ENCODE measurements around the gene TRAF3. TPM values are rescaled to one million over a fixed set of nuclear protein-coding genes. Genes with fewer than 3 reads are reported as not detected.

The TRAF3 gene
- polyA plus RNA-seq, 1 of the 3 experiments (the other 2 are of a cell fraction), result 17.9 TPM

- no peak overlapping the region for H3K9ac ChIP-seq
- H2AFZ ChIP-seq (ENCODE audit: low read depth), result no peak overlapping the region
- ChIA-PET POLR2A (no interaction called here), CTCF (no interaction called here)
- no peak overlapping the region for H3K4me2 ChIP-seq
- H3K79me2 ChIP-seq (ENCODE audit: insufficient read depth), result no peaks in the 10 kb centered on the region
- TF ChIP-seq RXRA (IDR thresholded peaks at IDR 0.05; ENCODE audit: borderline replicate concordance, low read depth), result no peak
- TF ChIP-seq SIN3A (IDR thresholded peaks at IDR 0.05; ENCODE audit: borderline replicate concordance, low read depth, low read length), result no peak
- TF ChIP-seq FOXJ3 (CRISPR knock-in tag; IDR thresholded peaks at IDR 0.05), result no peak
- no peak for TF ChIP-seq CHD2 (IDR thresholded peaks at IDR 0.05; ENCODE audit: low read length, partially characterized antibody)
- no peak for TF ChIP-seq POLR2AphosphoS5 (IDR thresholded peaks at IDR 0.05; ENCODE audit: low read depth, low read length)
- TF ChIP-seq RCOR1 (IDR thresholded peaks at IDR 0.05; ENCODE audit: low read length), result no peak
- peaks cover 6% of the 10 kb centered on the region; the same call in 1 of the 2 replicates for H4K20me1 ChIP-seq (ENCODE audit: insufficient read depth)
- peaks cover 5% of the 10 kb centered on the region; the same call in 1 of the 2 replicates for H3K27me3 ChIP-seq (ENCODE audit: insufficient read depth)
- H3K9me3 ChIP-seq, result no peaks in the 10 kb centered on the region
- peaks cover 0 to 8% of the 10 kb centered on the region in 2 experiments; a peak in 1 of 4 replicates for H3K4me1 ChIP-seq (ENCODE audit: control insufficient read depth in 1 of 2, insufficient read depth in 2 of 2, low read depth in 1 of 2, low read length in 1 of 2)
- no peaks in the 10 kb centered on the region for H3K9me2 ChIP-seq
- no peaks in the 10 kb centered on the region for H3F3A ChIP-seq (replicated peaks; ENCODE audit: insufficient read depth)
- H3K4me3 ChIP-seq (ENCODE audit: low read depth in 2 of 2, low read length in 1 of 2), result no peak overlapping the region
- DNase-seq, result no peak
- peaks cover 0 to 8% of the 10 kb centered on the region in 2 experiments for H3K36me3 ChIP-seq (replicated peaks in 1 of 2; ENCODE audit: control insufficient read depth in 1 of 2, insufficient read depth in 2 of 2, low read length in 1 of 2)
- H3K27ac ChIP-seq (ENCODE audit: low read depth in 2 of 2, low read length in 1 of 2), result no peak overlapping the region
- 85% methylated on average over 11 of the region's 19 CpGs for WGBS (ENCODE audit: low lambda C conversion rate)
These were observed 150.2 kb downstream of the TRAF3 start for GRCh38 chr14:102927346-102927877.

- no peak for TF ChIP-seq MEF2A (IDR thresholded peaks at IDR 0.05; ENCODE audit: borderline replicate concordance, low read depth)
- no peak for TF ChIP-seq USF2 (IDR thresholded peaks at IDR 0.05; ENCODE audit: borderline replicate concordance, low read depth, low read length)
- no peak for TF ChIP-seq RAD21 (IDR thresholded peaks at IDR 0.05; ENCODE audit: low read length)
- no peak for TF ChIP-seq USF1 (IDR thresholded peaks at IDR 0.05; ENCODE audit: borderline replicate concordance, low read depth)
- TF ChIP-seq EZH2phosphoT487 (IDR thresholded peaks at IDR 0.05; ENCODE audit: borderline replicate concordance, low read depth), result no peak
- TF ChIP-seq POLR2AphosphoS5 (IDR thresholded peaks at IDR 0.05; ENCODE audit: low read depth, low read length), result no peak
- no peak for TF ChIP-seq RXRA (IDR thresholded peaks at IDR 0.05; ENCODE audit: borderline replicate concordance, low read depth)
- TF ChIP-seq RCOR1 (IDR thresholded peaks at IDR 0.05; ENCODE audit: low read length), result no peak
- TF ChIP-seq FOSL2 (IDR thresholded peaks at IDR 0.05; ENCODE audit: borderline replicate concordance, low read depth), result no peak
- TF ChIP-seq SIN3A (IDR thresholded peaks at IDR 0.05; ENCODE audit: borderline replicate concordance, low read depth, low read length), result no peak
- TF ChIP-seq JUND (IDR thresholded peaks at IDR 0.05), result no peak
- TF ChIP-seq FOXJ3 (CRISPR knock-in tag; IDR thresholded peaks at IDR 0.05), result no peak
- TF ChIP-seq MXI1 (IDR thresholded peaks at IDR 0.05; ENCODE audit: low read depth, low read length), result no peak
- TF ChIP-seq EP300 (IDR thresholded peaks at IDR 0.05; ENCODE audit: borderline replicate concordance in 1 of 2, low read depth in 1 of 2, low read length in 1 of 2), result no peak
- no peak for TF ChIP-seq TAF1 (IDR thresholded peaks at IDR 0.05; ENCODE audit: borderline replicate concordance, low read depth, low read length)
- TF ChIP-seq GABPA (IDR thresholded peaks at IDR 0.05; ENCODE audit: low read depth), result no peak
- no peak for TF ChIP-seq RFX5 (IDR thresholded peaks at IDR 0.05; ENCODE audit: low read length)
- no peaks in the 10 kb centered on the region for H3F3A ChIP-seq (replicated peaks; ENCODE audit: insufficient read depth)
- no peak overlapping the region for H3K27ac ChIP-seq (ENCODE audit: low read depth in 2 of 2, low read length in 1 of 2)
- no peaks in the 10 kb centered on the region for H3K79me2 ChIP-seq (ENCODE audit: insufficient read depth)
- peaks cover 5% of the 10 kb centered on the region; the same call in 1 of the 2 replicates for H3K27me3 ChIP-seq (ENCODE audit: insufficient read depth)
- peaks cover 0 to 9% of the 10 kb centered on the region in 2 experiments for H3K36me3 ChIP-seq (replicated peaks in 1 of 2; ENCODE audit: control insufficient read depth in 1 of 2, insufficient read depth in 2 of 2, low read length in 1 of 2)
- no peak overlapping the region for H3K4me3 ChIP-seq (ENCODE audit: low read depth in 2 of 2, low read length in 1 of 2)
- H3K9me3 ChIP-seq, result no peaks in the 10 kb centered on the region
- no peak overlapping the region for H3K4me2 ChIP-seq
- peaks cover 6% of the 10 kb centered on the region; the same call in 1 of the 2 replicates for H4K20me1 ChIP-seq (ENCODE audit: insufficient read depth)
- H3K9me2 ChIP-seq, result no peaks in the 10 kb centered on the region
- ChIA-PET POLR2A (no interaction called here), CTCF (interaction anchor here (0.6 kb wide), 1 partner anchor 267 kb away, joined by 3 read pairs; no protein-coding TSS in a partner anchor)
- no peak overlapping the region for H2AFZ ChIP-seq (ENCODE audit: low read depth)
- DNase-seq, result no peak
- no peak overlapping the region for H3K9ac ChIP-seq
- WGBS (ENCODE audit: low lambda C conversion rate), result 93% methylated on average over 16 of the region's 35 CpGs
- H3K4me1 ChIP-seq (ENCODE audit: control insufficient read depth in 1 of 2, insufficient read depth in 2 of 2, low read depth in 1 of 2, low read length in 1 of 2), result peaks cover 0 to 8% of the 10 kb centered on the region in 2 experiments; a peak in 1 of 4 replicates
These were observed 150.7 kb downstream of the TRAF3 start for GRCh38 chr14:102927878-102928411.

Data from SK-N-SH (cell line).